Right renal pelvis (tissue), 4 donors: Measurements from ENCODE around the gene GHRH. TPM values are rescaled to one million over a fixed set of nuclear protein-coding genes. Genes with fewer than 3 reads are reported as not detected.

Experiments
- DNase-seq, 4 donors: peaks; one replicate each; pipeline ENCODE4 v3.0.0-alpha.2; 2013; ENCODE audit warnings: low read depth in 4 of 4, low spot score in 3 of 4, missing footprints in 1 of 4
- polyA plus RNA-seq, 4 donors: library from polyadenylated mRNA; unstranded; fragments of 120-200 nt; gene quantifications; one replicate each; pipeline ENCODE4 v1.2.1, GENCODE V29; 2013; ENCODE audit not compliant: insufficient read length in 4 of 4

The GHRH gene
- polyA plus RNA-seq, 4 donors: not detected

DNA sequence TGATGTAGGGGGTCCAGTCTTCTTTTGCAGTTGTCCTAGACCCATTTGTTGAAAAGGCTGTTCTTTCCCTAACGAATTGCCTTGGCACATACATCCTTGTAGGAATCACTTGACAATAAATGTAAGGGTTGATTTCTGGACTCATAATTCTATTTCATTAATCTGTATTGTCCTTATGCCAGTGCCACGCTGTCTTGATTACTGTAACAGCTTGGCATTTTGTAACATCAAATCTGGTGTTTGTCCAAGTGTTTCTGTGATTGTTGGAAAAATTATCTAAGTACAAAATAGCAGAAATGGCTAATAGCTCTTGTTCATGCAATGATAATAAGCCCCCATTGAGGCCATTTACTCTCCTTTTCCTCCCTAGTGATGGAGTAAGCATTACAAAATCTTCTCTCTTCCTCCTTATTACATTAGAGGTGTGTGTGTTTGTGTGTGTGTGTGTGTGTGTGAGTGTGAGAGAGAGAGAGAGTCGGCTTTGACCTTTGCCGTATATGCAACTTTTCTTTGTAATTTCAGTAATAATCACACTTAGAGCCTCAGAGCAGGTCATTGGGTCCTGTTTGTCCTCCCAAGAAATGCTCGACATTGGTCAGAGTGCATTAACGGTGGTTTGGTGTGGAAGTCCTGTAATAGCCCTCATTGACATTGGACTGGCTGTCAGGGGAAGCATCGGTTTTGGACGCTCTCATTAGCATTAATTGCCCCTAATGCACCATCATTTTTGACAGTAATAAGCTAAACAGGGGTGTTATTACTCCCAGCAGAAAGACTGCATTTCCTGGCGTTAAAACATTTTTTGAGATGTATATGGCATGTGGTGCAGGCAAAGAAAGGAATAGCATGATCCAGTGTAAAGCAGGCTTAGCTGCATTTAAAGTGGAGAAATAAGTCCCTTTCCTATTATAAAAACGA, 41.6 kb downstream of the GHRH start:
- no peak for DNase-seq

DNA sequence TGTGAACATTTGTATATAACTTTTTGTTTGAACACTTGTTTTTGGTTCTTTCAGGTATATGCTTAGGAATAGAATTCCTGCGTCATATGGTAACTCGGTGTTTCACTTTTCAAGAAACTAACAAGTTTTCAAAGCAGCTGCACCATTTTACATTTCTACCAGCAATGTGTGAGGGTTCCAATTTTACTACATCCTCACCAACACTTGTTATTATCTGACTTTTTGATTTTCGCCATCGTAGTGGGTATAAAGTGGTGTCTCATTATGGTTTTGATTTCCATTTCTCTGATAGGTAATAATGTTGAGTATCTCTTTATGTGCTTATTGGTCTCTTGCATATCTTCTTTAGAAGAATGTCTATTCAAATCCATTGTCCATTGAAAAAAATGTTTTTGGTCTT, 42.6 kb downstream of the GHRH start:
- no peak for DNase-seq

DNA sequence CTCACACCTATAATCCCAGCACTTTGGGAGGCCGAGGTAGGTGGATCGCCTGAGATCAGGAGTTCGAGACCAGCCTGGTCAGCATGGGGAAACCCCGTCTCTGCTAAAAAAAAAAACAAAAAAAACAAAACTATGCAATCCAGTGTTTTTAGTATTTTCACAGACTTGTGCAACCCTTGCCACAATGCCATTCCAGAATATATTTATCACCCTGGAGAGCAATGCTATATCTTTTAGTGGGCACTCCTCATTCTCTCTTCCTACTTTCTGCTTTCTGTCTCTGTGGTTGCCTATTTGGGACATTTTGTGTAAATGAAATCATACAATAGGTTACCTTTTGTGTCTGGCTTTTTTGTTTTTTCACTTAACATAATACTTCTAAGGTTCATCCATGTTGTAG, 43.2 kb downstream of the GHRH start:
- no peak for DNase-seq

DNA sequence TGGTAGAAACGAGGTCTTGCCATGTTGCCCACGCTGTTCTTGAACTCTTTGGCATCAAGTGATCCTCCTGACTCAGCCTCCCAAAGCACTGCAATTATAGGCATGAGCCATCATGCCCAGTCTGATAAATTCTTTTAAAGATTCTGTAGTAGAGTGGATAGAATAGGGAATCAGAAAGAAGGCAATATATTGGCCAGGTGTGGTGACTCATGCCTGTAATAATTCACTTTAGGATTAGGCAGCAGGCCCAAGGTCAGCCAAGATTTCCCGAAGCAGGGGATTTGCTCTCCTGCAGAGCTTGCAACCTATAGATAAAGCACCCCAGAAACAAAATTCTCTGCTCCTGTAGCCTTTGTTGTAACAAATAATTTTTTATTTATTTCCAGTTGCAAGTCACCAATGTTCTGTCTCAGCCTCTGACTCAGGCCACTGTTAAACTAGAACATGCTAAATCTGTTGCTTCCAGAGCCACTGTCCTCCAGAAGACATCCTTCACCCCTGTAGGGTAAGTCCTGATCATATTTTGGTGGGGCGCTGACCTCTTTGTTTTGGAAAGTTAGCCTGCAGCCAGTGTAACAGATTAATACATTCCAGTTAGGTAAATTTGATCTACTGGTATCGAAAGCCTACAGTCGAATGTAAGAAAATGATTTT, 51.8 kb downstream of the GHRH start:
- DNase-seq: no peak

DNA sequence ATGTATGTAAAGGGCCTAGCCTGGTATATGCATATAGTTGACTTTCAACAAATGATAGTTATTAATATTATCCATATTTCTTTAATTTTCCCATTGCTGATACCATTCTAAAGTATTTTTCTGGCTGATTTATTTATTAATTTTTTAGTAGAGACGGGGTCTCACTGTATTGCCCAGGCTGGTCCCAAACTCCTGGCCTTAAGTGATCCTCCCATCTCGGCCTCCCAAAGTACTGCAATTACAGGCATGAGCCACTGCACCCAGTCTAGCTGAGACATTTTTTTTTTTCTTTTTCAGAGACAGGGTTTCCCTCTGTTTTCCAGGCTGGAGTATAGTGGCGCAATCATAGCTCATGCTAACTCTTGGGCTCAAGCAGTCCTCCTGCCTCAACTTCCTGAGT, 52.4 kb downstream of the GHRH start:
- DNase-seq: no peak

DNA sequence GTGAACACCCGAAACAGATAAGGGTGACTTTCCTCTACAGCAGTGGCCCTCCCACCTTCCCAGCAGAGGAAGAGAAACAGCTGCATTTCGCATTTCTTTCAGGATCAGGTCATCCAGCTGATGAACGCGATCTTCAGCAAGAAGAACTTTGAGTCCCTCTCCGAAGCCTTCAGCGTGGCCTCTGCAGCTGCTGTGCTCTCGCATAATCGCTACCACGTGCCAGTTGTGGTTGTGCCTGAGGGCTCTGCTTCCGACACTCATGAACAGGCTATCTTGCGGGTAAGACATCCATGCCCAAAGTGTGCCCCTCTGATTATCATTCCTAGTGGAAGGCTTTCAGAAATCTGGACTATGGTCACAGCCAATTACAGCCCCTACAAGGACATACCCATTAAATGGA, 54.4 kb downstream of the GHRH start:
- no peak for DNase-seq

DNA sequence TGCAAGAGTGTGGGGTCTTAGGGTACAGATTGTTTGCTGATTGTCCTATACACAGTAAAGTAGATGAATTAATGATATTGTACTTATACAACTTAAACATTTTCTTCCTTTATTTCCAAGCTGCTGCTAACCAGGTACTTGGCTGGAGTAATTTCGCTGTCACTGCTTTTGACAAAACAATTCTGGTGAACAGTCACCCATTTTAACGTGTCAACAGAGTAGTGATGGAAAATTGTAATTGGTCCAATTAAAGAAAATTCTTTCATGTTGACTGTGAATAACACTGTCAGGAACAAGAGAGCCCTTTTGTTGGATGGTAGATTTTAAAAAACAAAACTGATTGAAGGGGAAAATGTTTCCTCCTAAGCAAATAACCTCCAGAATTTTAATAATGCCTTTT, 55.8 kb downstream of the GHRH start:
- no peak for DNase-seq

DNA sequence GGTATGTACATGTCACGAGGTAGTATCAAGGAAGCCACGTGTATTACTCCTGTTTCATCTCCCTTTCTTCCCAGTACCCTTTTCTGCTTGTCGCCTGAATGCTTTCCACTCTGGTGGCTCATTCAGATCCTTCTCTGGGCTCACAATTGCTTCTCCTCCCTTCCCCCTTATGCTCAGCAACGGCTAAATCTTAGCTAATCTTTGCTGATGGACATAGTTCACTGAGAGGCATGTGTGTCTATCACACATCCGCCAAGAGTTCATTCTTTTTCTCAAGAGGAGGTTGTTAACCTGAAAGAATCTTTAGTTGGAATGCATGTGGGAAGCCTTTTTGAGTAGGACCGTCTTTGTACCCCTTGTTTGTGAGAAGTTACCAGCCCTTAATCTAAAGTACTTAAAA, 56.5 kb downstream of the GHRH start:
- DNase-seq: no peak

DNA sequence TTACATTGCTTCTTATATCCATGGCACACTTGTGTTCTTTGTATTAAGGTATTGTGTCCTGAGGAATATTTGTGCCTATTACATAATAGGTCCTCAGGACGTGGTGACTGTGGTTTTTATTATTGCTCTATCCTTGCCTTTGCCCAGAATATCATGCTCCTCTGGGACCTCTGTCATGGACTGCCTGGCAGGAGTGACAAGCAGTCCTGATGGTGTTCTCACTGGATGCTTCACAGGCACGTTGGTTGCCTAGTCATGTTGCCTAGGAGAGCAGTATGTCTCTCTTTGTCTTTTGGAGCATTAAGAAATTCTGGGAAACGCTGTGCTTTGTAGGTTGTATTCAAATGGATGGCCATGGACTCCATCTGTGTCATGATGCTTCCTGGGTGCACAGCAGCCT, 57.6 kb downstream of the GHRH start:
- DNase-seq: no peak

DNA sequence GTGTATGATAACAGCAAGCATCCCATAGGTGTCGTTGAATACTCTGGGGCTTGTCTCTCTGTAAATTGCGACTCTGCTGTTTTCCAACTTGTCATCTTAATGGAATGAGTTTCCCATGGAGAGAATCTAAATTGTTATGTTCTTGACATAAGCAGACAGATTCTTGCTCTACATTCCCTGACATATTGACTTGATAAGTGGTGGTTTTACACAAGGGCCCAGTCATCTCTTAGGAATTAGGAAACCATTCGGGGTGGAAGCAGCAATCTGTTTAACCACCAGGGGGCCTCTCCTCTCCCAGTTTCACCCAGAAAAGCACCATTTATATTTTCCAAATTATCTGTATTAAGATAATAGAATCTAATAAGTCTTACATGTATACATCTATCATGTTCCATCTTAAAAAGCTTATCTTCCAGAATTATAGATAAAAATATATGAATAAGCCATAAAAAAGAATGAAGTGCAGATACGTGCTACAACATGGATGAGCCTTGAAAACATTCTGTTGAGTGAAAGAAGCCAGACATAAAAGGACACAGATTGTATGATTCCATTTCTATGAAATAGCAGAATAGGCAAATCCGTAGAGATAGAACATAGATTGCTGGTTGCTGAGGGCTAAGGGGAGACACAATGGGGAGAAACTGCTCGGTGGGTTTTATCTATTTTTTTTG, 59.2 kb downstream of the GHRH start:
- no peak for DNase-seq

DNA sequence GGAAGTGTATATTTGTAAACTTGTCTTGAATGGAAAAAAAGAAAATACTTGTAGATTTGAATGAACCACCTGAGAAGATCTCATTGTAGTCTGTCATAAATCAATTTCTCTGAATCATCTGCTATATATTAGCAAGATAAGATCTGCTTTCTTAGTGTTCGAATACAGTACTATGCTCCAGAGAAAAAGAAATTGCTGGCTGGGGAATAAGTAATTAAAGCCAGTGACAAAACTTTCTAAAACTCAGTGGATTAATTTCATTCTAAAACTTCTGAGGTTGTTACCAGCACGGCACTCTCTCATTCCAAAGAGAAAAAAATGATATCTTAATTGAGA, 59.8 kb downstream of the GHRH start:
- no peak for DNase-seq

Other genes starting within 250 kb of the GHRH start
- 10 to 100 TPM; 10.1 to 12.8 (median 12.3) TPM for gene RBL1, start 165.8 kb downstream of the GHRH start, polyA plus RNA-seq
- gene RPN2, start 82.5 kb downstream of the GHRH start, polyA plus RNA-seq: 100 to 1,000 TPM; 308 to 321 (median 316) TPM
- 1 to 10 TPM; 5.8 to 7.9 (median 7.4) TPM for gene MROH8, start 82.3 kb downstream of the GHRH start, polyA plus RNA-seq
- gene MANBAL, start 27.8 kb upstream of the GHRH start, polyA plus RNA-seq: 10 to 100 TPM; 68.7 to 77.2 (median 70.4) TPM
- 10 to 100 TPM; 51.2 to 67.5 (median 58.2) TPM for gene SRC, start 84.3 kb upstream of the GHRH start, polyA plus RNA-seq